ENCODE measurements around the gene CELF5.

CELF5 gene

DNA sequence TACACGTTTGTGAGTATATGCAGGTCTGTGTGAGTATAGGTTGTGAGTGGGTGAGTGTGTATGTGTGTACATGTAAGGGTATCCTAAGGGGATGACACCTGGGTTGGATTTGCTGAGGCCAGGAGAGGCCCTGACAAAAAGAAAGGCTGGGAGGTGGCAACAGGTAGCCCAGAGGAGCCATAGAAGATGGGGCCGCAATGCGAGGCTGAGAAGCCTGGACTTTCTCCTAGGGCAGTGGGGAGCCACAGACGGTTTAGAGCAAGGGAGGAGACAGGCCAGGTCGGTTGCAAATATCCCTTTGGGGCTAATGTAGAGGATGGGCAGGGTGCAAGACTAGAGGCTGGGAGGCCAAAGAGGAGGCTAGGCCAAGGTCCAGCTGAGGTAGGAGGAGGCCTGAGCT lies 54.3 kb downstream of the CELF5 start:
- Histone ChIP-seq H3K36me3 (ENCODE audit: control insufficient read depth in 2 of 2, insufficient read depth in 1 of 2, low read length in 2 of 2) (no peaks in the 10 kb centered on the region), H3K4me3 (ENCODE audit: low read depth, low read length) (no peak overlapping the region), H3K4me1 (ENCODE audit: control insufficient read depth, insufficient read depth, low read length) (no peaks in the 10 kb centered on the region), H3K27ac (ENCODE audit: extremely low read depth, low read depth, low read length) (no peak overlapping the region), H3K9me3 (ENCODE audit: control insufficient read depth, insufficient read depth, low read depth, low read length) (no peaks in the 10 kb centered on the region)
- TF ChIP-seq SCRT2 (tag by site-specific recombination; IDR thresholded peaks at IDR 0.05) (peak; percentile 87), SCRT1 (tag by site-specific recombination; IDR thresholded peaks at IDR 0.05; ENCODE audit: borderline replicate concordance) (peak; percentile 76; the same call in 1 of the 2 replicates), ZNF16 (tag by site-specific recombination; IDR thresholded peaks at IDR 0.05; ENCODE audit: low read depth) (peak; percentile 61; the same call in 1 of the 2 replicates), ZNF777 (tag by site-specific recombination; IDR thresholded peaks at IDR 0.05; ENCODE audit: borderline replicate concordance) (no peak)
- CTCF ChIA-PET: no interaction called here
- POLR2A ChIA-PET: interaction anchor here (0.6 kb wide), 1 partner anchor 534 kb away, joined by 3 read pairs; no protein-coding TSS in a partner anchor

DNA sequence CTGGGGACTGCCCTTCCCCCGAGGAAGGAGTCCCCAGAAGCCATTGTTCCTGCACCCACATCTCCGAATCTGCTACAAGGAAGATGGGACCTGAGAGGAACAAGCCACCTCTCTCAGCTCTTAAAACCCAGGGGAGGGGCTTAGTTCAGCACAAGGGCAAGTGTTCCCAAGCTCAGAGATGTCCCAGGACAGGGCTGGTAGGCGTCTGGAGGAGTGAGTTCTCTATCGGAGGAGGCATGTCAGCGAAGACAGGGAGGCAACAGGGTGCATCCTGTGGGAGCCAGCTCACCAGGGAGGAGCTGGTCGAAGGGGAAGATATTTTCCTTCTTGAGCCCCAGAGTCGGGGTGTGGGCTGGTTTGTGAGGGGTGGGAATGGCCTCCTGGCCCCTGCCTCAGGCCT lies 54.8 kb downstream of the CELF5 start:
- H3K9me3 ChIP-seq (ENCODE audit: control insufficient read depth, insufficient read depth, low read depth, low read length): no peaks in the 10 kb centered on the region
- no peaks in the 10 kb centered on the region; the same call in 1 of the 2 replicates for H3K4me1 ChIP-seq (ENCODE audit: control insufficient read depth, insufficient read depth, low read length)
- ChIA-PET POLR2A (no interaction called here), CTCF (interaction anchor here (0.6 kb wide), 1 partner anchor 267 kb away, joined by 3 read pairs; no protein-coding TSS in a partner anchor)
- H3K36me3 ChIP-seq (ENCODE audit: control insufficient read depth in 2 of 2, insufficient read depth in 1 of 2, low read length in 2 of 2): no peaks in the 10 kb centered on the region
- no peak overlapping the region for H3K4me3 ChIP-seq (ENCODE audit: low read depth, low read length)
- no peak overlapping the region for H3K27ac ChIP-seq (ENCODE audit: extremely low read depth, low read depth, low read length)
- TF ChIP-seq OSR2 (tag by site-specific recombination; IDR thresholded peaks at IDR 0.05): no peak
- no peak for TF ChIP-seq ZNF791 (tag by site-specific recombination; IDR thresholded peaks at IDR 0.05)
- no peak for TF ChIP-seq ZNF311 (tag by site-specific recombination; IDR thresholded peaks at IDR 0.05; ENCODE audit: borderline replicate concordance)
- TF ChIP-seq, protein P1, sequence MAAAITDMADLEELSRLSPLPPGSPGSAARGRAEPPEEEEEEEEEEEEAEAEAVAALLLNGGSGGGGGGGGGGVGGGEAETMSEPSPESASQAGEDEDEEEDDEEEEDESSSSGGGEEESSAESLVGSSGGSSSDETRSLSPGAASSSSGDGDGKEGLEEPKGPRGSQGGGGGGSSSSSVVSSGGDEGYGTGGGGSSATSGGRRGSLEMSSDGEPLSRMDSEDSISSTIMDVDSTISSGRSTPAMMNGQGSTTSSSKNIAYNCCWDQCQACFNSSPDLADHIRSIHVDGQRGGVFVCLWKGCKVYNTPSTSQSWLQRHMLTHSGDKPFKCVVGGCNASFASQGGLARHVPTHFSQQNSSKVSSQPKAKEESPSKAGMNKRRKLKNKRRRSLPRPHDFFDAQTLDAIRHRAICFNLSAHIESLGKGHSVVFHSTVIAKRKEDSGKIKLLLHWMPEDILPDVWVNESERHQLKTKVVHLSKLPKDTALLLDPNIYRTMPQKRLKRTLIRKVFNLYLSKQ (tag by site-specific recombination; IDR thresholded peaks at IDR 0.05; ENCODE audit: borderline replicate concordance): no peak
- TF ChIP-seq ZNF596 (tag by site-specific recombination; IDR thresholded peaks at IDR 0.05): no peak
- TF ChIP-seq ZNF571 (tag by site-specific recombination; IDR thresholded peaks at IDR 0.05): no peak
- TF ChIP-seq ZNF768 (tag by site-specific recombination; IDR thresholded peaks at IDR 0.05): no peak
- no peak for TF ChIP-seq ZNF677 (tag by site-specific recombination; IDR thresholded peaks at IDR 0.05)
- no peak for TF ChIP-seq ZFP41 (tag by site-specific recombination; IDR thresholded peaks at IDR 0.05; ENCODE audit: borderline replicate concordance)

DNA sequence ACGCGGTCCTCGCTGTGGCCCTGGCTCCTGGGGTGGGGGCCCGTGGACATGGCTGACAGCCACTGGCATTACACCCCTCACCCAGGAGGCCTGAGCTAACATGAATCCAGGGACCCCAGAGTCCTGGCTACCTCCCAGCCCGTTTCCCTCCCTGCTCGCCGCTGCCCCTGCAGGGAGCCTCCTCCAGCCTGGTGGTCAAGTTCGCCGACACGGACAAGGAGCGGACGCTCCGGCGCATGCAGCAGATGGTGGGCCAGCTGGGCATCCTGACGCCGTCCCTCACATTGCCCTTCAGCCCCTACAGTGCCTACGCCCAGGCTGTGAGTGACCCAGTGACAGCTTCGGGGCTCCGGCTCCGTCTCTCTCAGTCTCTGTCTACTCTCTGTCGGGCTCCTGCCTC lies 56.6 kb downstream of the CELF5 start:
- no peak overlapping the region for H3K4me3 ChIP-seq (ENCODE audit: low read depth, low read length)
- ChIA-PET CTCF (interaction anchor here (0.7 kb wide), 1 partner anchor 245 kb away, joined by 4 read pairs; no protein-coding TSS in a partner anchor), POLR2A (no interaction called here)
- peaks cover 3% of the 10 kb centered on the region; the same call in 1 of the 2 replicates for H3K4me1 ChIP-seq (ENCODE audit: control insufficient read depth, insufficient read depth, low read length)
- no peaks in the 10 kb centered on the region for H3K9me3 ChIP-seq (ENCODE audit: control insufficient read depth, insufficient read depth, low read depth, low read length)
- H3K27ac ChIP-seq (ENCODE audit: extremely low read depth, low read depth, low read length): no peak overlapping the region
- H3K36me3 ChIP-seq (ENCODE audit: control insufficient read depth in 2 of 2, insufficient read depth in 1 of 2, low read length in 2 of 2): no peaks in the 10 kb centered on the region
- TF ChIP-seq ZNF138 (tag by site-specific recombination; IDR thresholded peaks at IDR 0.05; ENCODE audit: borderline replicate concordance) (no peak), SALL2 (tag by site-specific recombination; IDR thresholded peaks at IDR 0.05; ENCODE audit: borderline replicate concordance) (no peak), ZNF776 (tag by site-specific recombination; IDR thresholded peaks at IDR 0.05; ENCODE audit: borderline replicate concordance) (no peak), ZNF843 (tag by site-specific recombination; IDR thresholded peaks at IDR 0.05) (no peak), ZNF223 (tag by site-specific recombination; IDR thresholded peaks at IDR 0.05) (no peak), ZNF596 (tag by site-specific recombination; IDR thresholded peaks at IDR 0.05) (no peak)
- TF ChIP-seq, protein P1 (tag by site-specific recombination; IDR thresholded peaks at IDR 0.05; ENCODE audit: borderline replicate concordance): no peak
